Effector memory CD4-positive, alpha-beta T cell (primary cell): ENCODE measurements around the gene BORCS6.
"Not testable (repeated sequence)": the region's sequence is repeated elsewhere in the genome, so short reads cannot be mapped to it uniquely, and the experiment has no call there.

Source experiments
- DNase-seq, 3 donors: peaks; one replicate each; pipeline ENCODE4 v3.0.0-alpha.2; 2020
- H3K27ac ChIP-seq: 2 replicates; pipeline ENCODE4 v1.7.0; 2013; ENCODE audit warnings: mild to moderate bottlenecking, low read length, moderate library complexity; ENCODE audit not compliant: insufficient read depth, poor library complexity, severe bottlenecking
- H3K27me3 ChIP-seq: replicated peaks from 2 replicates; pipeline ENCODE4 v1.7.0; 2013; ENCODE audit warnings: mild to moderate bottlenecking, low read length; ENCODE audit not compliant: insufficient read depth, control insufficient read depth, poor library complexity, severe bottlenecking
- H3K36me3 ChIP-seq: 2 replicates; pipeline ENCODE4 v1.7.0; 2013; ENCODE audit warnings: mild to moderate bottlenecking, low read length, moderate library complexity; ENCODE audit not compliant: control insufficient read depth, insufficient read depth
- H3K4me1 ChIP-seq: 2 replicates; pipeline ENCODE4 v1.7.0; 2013; ENCODE audit warnings: low read length, mild to moderate bottlenecking; ENCODE audit not compliant: control insufficient read depth, insufficient read depth, poor library complexity, severe bottlenecking
- H3K4me3 ChIP-seq: 2 replicates; pipeline ENCODE4 v1.7.0; 2013; ENCODE audit warnings: low read length, low read depth, mild to moderate bottlenecking; ENCODE audit not compliant: insufficient read depth, poor library complexity, severe bottlenecking
- H3K9me3 ChIP-seq: 2 replicates; pipeline ENCODE4 v1.7.0; 2013; ENCODE audit warnings: mild to moderate bottlenecking, low read length, moderate library complexity; ENCODE audit not compliant: control insufficient read depth

BORCS6 gene

DNA sequence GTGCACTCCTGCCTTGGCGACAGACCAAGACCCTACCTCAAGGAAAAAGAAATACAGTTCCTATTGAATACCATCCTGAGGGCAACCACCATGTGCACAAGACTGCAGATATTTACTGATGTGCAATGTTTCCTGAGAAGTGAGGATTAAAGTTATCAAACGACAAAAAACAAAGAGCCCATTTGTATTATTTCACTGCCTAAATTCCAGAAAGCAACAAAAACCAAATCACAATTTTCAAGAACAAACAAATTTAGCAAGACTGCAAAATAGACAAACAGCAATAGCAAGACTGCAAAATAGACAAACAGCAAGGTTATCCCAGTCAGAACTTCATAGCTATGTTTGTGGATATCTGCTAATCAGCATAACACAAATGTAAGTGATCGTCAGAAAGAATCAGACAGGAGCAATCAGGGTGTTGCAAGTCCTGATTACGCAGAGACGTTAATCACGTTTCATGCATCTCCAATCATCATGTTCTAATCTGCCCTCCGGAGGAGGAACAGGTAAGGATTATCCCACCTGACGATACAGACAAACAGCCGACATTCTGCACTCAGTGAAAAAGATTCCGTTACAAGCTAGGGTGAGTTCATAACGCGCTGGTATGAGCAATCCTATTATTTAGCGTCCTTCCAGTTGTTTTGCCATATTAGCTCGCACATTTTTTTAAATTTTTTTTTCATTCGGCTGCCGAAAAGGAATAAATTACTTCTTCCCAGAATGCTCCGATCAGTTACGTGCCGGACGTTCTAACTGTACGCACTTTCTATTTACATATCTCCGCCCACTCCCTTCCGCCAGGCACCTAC is 16.7 kb downstream of the BORCS6 start:
- peaks cover 31% of the 10 kb centered on the region for H3K4me1 ChIP-seq
- H3K27ac ChIP-seq: peak overlapping the region; percentile 97
- no peaks in the 10 kb centered on the region for H3K36me3 ChIP-seq
- peak overlapping the region; percentile 39 for H3K4me3 ChIP-seq
- H3K9me3 ChIP-seq: no peaks in the 10 kb centered on the region
- peak; percentile 65 to 74 (median 65) for DNase-seq
- no peaks in the 10 kb centered on the region for H3K27me3 ChIP-seq

DNA sequence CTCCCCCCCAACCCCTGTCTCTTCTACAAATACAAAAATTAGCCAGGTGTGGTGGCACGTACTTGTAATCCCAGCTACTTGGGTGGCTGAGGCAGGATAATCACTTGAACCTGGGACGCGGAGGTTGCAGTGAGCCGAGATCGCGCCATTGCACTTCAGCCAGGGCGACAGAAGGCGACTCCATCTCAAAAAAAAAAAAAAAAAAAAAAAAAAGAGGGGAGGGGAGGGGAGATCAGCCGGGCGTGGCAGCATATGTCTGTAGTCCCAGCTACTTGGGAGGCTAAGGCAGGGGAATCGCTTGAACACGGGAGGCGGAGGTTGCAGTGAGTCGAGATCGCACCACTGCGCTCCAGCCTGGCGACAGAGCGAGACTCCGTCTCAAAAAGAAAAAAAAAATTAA is 19.8 kb downstream of the BORCS6 start:
- H3K27ac ChIP-seq, H3K27me3 ChIP-seq, H3K4me3 ChIP-seq, H3K9me3 ChIP-seq, DNase-seq, H3K36me3 ChIP-seq: not testable (repeated sequence)
- H3K4me1 ChIP-seq: peaks cover 15% of the 10 kb centered on the region

DNA sequence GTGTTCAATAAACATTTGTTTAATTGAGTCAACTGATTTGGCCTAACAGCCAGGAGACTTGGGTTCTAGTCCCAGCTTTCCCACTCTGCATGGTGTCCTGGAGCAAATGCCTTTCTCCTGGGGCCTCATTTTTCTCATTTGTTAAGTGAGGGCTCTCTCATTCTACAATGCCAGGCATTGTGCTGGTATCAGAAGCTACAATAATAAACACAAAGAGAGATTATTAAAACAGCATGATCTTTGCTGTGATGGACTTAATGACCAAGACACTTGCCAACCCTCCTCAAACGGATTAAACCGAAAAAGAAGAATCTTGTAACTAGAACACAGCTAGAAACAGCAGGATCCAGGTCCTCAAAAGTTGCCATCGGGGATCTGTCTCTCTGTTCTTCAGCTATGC is 22.5 kb downstream of the BORCS6 start:
- Histone ChIP-seq H3K9me3 (no peaks in the 10 kb centered on the region), H3K27ac (no peak overlapping the region), H3K4me3 (no peak overlapping the region), H3K36me3 (no peaks in the 10 kb centered on the region), H3K4me1 (peaks cover 24% of the 10 kb centered on the region), H3K27me3 (no peaks in the 10 kb centered on the region)
- no peak for DNase-seq

GRCh38 chr17:8166731-8167130 is 23.2 kb downstream of the BORCS6 start:
- H3K36me3 ChIP-seq: no peaks in the 10 kb centered on the region
- H3K4me1 ChIP-seq: peaks cover 26% of the 10 kb centered on the region
- H3K27ac ChIP-seq: no peak overlapping the region
- no peak overlapping the region for H3K4me3 ChIP-seq
- no peaks in the 10 kb centered on the region for H3K27me3 ChIP-seq
- H3K9me3 ChIP-seq: no peaks in the 10 kb centered on the region
- no peak for DNase-seq

- Histone ChIP-seq H3K9me3 (no peaks in the 10 kb centered on the region), H3K4me1 (peaks cover 41% of the 10 kb centered on the region), H3K27me3 (no peaks in the 10 kb centered on the region), H3K27ac (peak overlapping the region; percentile 97), H3K4me3 (peak overlapping the region; percentile 41), H3K36me3 (peaks cover 13% of the 10 kb centered on the region)
- no peak for DNase-seq
These were observed 25.2 kb downstream of the BORCS6 start for GRCh38 chr17:8164815-8165131.

GRCh38 chr17:8163978-8164814 is 25.8 kb downstream of the BORCS6 start:
- Histone ChIP-seq H3K36me3 (peaks cover 19% of the 10 kb centered on the region), H3K27me3 (no peaks in the 10 kb centered on the region), H3K9me3 (no peaks in the 10 kb centered on the region), H3K27ac (peak overlapping the region; percentile 97), H3K4me3 (peak overlapping the region; percentile 41), H3K4me1 (peaks cover 41% of the 10 kb centered on the region)
- peak; percentile 57 to 65 (median 65) for DNase-seq

GRCh38 chr17:8162997-8163977 is 26.7 kb downstream of the BORCS6 start:
- no peak for DNase-seq
- no peaks in the 10 kb centered on the region for H3K27me3 ChIP-seq

DNA sequence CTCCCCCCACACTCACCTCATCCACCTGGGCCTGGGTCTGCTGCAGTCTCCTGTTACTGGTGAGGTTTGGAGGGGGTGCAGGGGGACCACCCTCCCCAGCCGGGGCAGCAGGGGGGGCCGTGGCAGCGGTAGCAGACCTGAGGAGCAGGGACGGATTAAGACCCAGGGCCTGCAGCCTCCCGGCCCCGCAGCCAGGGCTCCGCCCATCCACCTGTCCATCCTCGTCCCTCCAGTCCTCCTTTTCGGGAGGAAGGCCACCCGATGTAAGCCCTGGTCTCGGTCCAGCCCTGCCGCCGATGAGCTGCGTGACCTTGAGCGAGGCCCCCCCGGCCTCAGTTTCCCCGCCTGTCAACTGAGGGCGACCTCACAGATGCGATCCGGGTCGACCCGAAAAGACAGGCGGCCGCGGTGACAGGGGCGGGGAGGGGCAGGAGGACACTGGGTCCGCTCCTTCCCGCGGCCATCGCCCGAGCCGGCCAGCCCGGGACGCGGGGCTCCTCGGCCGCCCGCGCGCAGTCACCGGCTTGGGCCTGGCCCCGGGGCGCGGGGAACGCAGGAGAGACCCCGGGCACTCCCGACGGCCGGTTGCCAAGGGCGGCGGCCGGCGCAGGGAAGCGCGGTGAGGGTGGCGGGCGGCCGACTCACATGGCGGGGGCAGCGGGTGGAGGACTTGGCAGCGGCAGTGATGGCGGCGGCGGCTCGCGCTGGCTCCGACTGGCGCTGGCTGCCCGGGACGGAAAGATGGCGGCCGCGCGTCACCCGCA is 27.6 kb downstream of the BORCS6 start, which contains the start of gene VAMP2:
VAMP2 (minus strand) TSS at position 716 of the 764 bp plus-strand sequence; CDS start at position 647, 69 bp downstream.
- peaks cover 27% of the 10 kb centered on the region for H3K36me3 ChIP-seq
- peak within 1 kb of the TSS; percentile 95 for H3K4me3 ChIP-seq
- no peaks in the 10 kb centered on the region for H3K27me3 ChIP-seq
- H3K27ac ChIP-seq: peak within 1 kb of the TSS; percentile 97
- no peaks in the 10 kb centered on the region for H3K9me3 ChIP-seq
- DNase-seq: peak; percentile 69 to 78 (median 71)
- H3K4me1 ChIP-seq: peaks cover 41% of the 10 kb centered on the region

More at GRCh38 chr17:8162997-8163977, 26.7 kb downstream of the BORCS6 start:
- Histone ChIP-seq H3K36me3 (peaks cover 24% of the 10 kb centered on the region), H3K27ac (peak overlapping the region; percentile 97), H3K4me3 (peak overlapping the region; percentile 51), H3K4me1 (peaks cover 41% of the 10 kb centered on the region), H3K9me3 (no peaks in the 10 kb centered on the region)
